Mucosa of rectum (tissue), 2 donors: ENCODE measurements around the gene CAMK2A.
"Not testable (repeated sequence)": the region's sequence is repeated elsewhere in the genome, so short reads cannot be mapped to it uniquely, and the experiment has no call there.

Source experiments
- H3K27ac ChIP-seq, 2 donors: one replicate each; pipeline ENCODE4 v1.7.0; 2013; ENCODE audit warnings: inconsistent platforms in 2 of 2, low read depth in 2 of 2, low read length in 2 of 2
- H3K27me3 ChIP-seq, 2 donors: one replicate each; pipeline ENCODE4 v1.7.0; 2013; ENCODE audit warnings: low read length in 2 of 2; ENCODE audit not compliant: control insufficient read depth in 2 of 2, insufficient read depth in 2 of 2
- H3K36me3 ChIP-seq, 2 donors: one replicate each; pipeline ENCODE4 v1.7.0; 2013; ENCODE audit warnings: low read length in 2 of 2; ENCODE audit not compliant: control insufficient read depth in 2 of 2, insufficient read depth in 2 of 2
- H3K4me1 ChIP-seq, 2 donors: one replicate each; pipeline ENCODE4 v1.7.0; 2013; ENCODE audit warnings: low read length in 2 of 2, mild to moderate bottlenecking in 1 of 2; ENCODE audit not compliant: control insufficient read depth in 2 of 2, insufficient read depth in 2 of 2
- H3K4me3 ChIP-seq, 2 donors: one replicate each; pipeline ENCODE4 v1.7.0; 2013; ENCODE audit warnings: low read length in 2 of 2
- H3K9ac ChIP-seq, 2 donors: one replicate each; pipeline ENCODE4 v1.7.0; 2013; ENCODE audit warnings: low read length in 2 of 2, low read depth in 1 of 2, mild to moderate bottlenecking in 1 of 2
- H3K9me3 ChIP-seq, 2 donors: one replicate each; pipeline ENCODE4 v1.7.0; 2013; ENCODE audit warnings: low read length in 2 of 2; ENCODE audit not compliant: control insufficient read depth in 2 of 2
- donor health status: healthy.
- donor health status: Normal muscosa, but diverticular disease.

The CAMK2A gene

GRCh38 chr5:150238646-150239045 is 50.9 kb downstream of the CAMK2A start:
- no peaks in the 10 kb centered on the region for H3K9me3 ChIP-seq

GRCh38 chr5:150236981-150237754 is 52.4 kb downstream of the CAMK2A start:
- Histone ChIP-seq H3K4me3 (no peak overlapping the region), H3K9me3 (no peaks in the 10 kb centered on the region), H3K27ac (no peak overlapping the region), H3K36me3 (no peaks in the 10 kb centered on the region), H3K9ac (no peak overlapping the region), H3K27me3 (no peaks in the 10 kb centered on the region), H3K4me1 (no peaks in the 10 kb centered on the region)

More at GRCh38 chr5:150238646-150239045, 50.9 kb downstream of the CAMK2A start:
- Histone ChIP-seq H3K9ac (no peak overlapping the region), H3K36me3 (no peaks in the 10 kb centered on the region), H3K4me1 (no peaks in the 10 kb centered on the region), H3K27me3 (no peaks in the 10 kb centered on the region), H3K4me3 (no peak overlapping the region), H3K27ac (no peak overlapping the region)

GRCh38 chr5:150236313-150236712 is 53.3 kb downstream of the CAMK2A start:
- no peaks in the 10 kb centered on the region for H3K27me3 ChIP-seq
- no peaks in the 10 kb centered on the region for H3K9me3 ChIP-seq
- no peak overlapping the region for H3K27ac ChIP-seq
- H3K9ac ChIP-seq, result no peak overlapping the region
- no peaks in the 10 kb centered on the region for H3K4me1 ChIP-seq
- H3K4me3 ChIP-seq, result no peak overlapping the region
- no peaks in the 10 kb centered on the region for H3K36me3 ChIP-seq

GRCh38 chr5:150235500-150235854 is 54.1 kb downstream of the CAMK2A start:
- H3K27ac ChIP-seq, result no peak overlapping the region
- H3K4me3 ChIP-seq, result no peak overlapping the region
- no peaks in the 10 kb centered on the region for H3K9me3 ChIP-seq
- H3K27me3 ChIP-seq, result no peaks in the 10 kb centered on the region
- H3K9ac ChIP-seq, result no peak overlapping the region
- H3K36me3 ChIP-seq, result no peaks in the 10 kb centered on the region
- H3K4me1 ChIP-seq, result no peaks in the 10 kb centered on the region

- Histone ChIP-seq H3K27ac (no peak overlapping the region), H3K9me3 (no peaks in the 10 kb centered on the region)
Measured at GRCh38 chr5:150234576-150235499, 54.7 kb downstream of the CAMK2A start.

GRCh38 chr5:150233706-150234105 is 55.9 kb downstream of the CAMK2A start:
- H3K4me1 ChIP-seq, H3K36me3 ChIP-seq, H3K27ac ChIP-seq, H3K4me3 ChIP-seq, H3K27me3 ChIP-seq, H3K9ac ChIP-seq, H3K9me3 ChIP-seq: not testable (repeated sequence)

More at GRCh38 chr5:150234576-150235499, 54.7 kb downstream of the CAMK2A start:
- no peaks in the 10 kb centered on the region for H3K4me1 ChIP-seq
- no peak overlapping the region for H3K9ac ChIP-seq
- no peak overlapping the region for H3K4me3 ChIP-seq
- no peaks in the 10 kb centered on the region for H3K36me3 ChIP-seq
- no peaks in the 10 kb centered on the region for H3K27me3 ChIP-seq

GRCh38 chr5:150230842-150231241 is 58.7 kb downstream of the CAMK2A start:
- Histone ChIP-seq H3K9ac (no peak overlapping the region), H3K27me3 (no peaks in the 10 kb centered on the region), H3K4me3 (no peak overlapping the region), H3K4me1 (no peaks in the 10 kb centered on the region), H3K36me3 (no peaks in the 10 kb centered on the region), H3K9me3 (no peaks in the 10 kb centered on the region), H3K27ac (no peak overlapping the region)

GRCh38 chr5:150229571-150229970 is 60.0 kb downstream of the CAMK2A start:
- Histone ChIP-seq H3K27me3 (no peaks in the 10 kb centered on the region), H3K27ac (no peak overlapping the region), H3K4me1 (no peaks in the 10 kb centered on the region), H3K4me3 (no peak overlapping the region), H3K9ac (no peak overlapping the region), H3K36me3 (no peaks in the 10 kb centered on the region), H3K9me3 (no peaks in the 10 kb centered on the region)

GRCh38 chr5:150227606-150228273 is 61.8 kb downstream of the CAMK2A start:
- no peaks in the 10 kb centered on the region for H3K4me1 ChIP-seq
- no peak overlapping the region for H3K4me3 ChIP-seq
- H3K9me3 ChIP-seq, result no peaks in the 10 kb centered on the region
- no peaks in the 10 kb centered on the region for H3K36me3 ChIP-seq
- H3K9ac ChIP-seq, result no peak overlapping the region
- H3K27me3 ChIP-seq, result no peaks in the 10 kb centered on the region
- no peak overlapping the region for H3K27ac ChIP-seq

- no peak overlapping the region for H3K9ac ChIP-seq
- H3K4me3 ChIP-seq, result no peak overlapping the region
- no peaks in the 10 kb centered on the region for H3K27me3 ChIP-seq
- H3K9me3 ChIP-seq, result no peaks in the 10 kb centered on the region
- no peaks in the 10 kb centered on the region for H3K4me1 ChIP-seq
- no peak overlapping the region for H3K27ac ChIP-seq
- H3K36me3 ChIP-seq, result no peaks in the 10 kb centered on the region
Measured at GRCh38 chr5:150227036-150227435, 62.5 kb downstream of the CAMK2A start.
